SHP77 (cell line): Measurements from ENCODE around the gene CADM1.

Experiments used
- DNase-seq, 2 experiments: peaks; one replicate each; lab custom pipeline; 2025; lab: John Stamatoyannopoulos, UW

CADM1 gene

DNA sequence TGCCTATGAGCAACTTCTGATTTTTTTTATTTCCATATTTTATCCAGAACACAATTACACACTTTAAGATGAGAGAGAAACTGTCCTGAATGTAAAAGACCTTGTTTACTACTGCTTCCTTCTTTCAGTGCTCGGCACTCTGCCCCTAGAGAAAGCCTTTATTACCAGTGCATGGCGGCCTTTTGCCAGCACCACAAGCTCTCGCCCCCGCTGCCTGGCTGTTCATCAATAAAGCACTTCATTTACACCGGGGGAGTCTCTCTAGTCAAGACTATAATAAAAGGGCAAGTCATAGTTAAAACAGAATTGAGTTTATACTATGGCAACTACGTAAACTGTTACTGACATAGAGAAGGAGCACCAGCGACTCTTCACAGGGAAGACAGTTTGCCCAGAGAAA is 259.5 kb downstream of the CADM1 start:
- no peak for DNase-seq

DNA sequence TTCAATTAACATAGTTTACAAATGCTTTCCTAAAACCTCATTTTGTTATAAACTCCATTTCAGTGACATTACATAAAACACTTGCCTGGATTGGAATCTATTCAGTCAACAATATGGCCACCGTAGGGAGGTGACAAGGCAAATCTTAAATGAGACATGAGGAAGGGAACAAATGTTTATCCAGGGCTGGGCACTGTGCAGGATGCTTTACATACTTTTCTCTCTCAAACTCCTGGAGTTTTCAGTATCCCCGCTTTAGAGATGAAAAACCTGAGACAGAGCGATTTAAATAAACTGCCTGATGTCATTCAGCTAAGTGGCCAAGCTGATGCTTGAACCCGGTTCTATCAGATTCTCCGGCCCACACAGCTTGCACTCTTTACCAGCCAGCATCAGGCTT is 259.9 kb downstream of the CADM1 start:
- DNase-seq, result no peak

DNA sequence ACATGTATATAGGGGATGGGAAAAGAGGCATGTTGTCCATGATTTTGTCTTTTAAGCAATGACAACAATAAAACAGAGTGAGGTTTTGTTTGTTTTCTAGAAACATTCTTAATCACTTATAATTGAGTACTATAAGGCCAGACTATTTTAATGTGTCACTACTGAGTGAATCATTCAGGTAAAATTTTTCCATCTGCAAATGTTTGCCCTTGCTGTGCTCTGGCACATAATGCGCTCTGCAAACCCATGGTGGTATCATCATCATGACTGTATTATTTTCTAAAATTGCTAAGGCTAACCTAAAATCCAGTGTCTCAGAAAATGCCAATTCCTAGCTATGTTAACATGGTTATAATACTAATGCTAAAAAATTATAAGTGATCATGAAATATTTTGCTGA is 261.2 kb downstream of the CADM1 start:
- no peak for DNase-seq

DNA sequence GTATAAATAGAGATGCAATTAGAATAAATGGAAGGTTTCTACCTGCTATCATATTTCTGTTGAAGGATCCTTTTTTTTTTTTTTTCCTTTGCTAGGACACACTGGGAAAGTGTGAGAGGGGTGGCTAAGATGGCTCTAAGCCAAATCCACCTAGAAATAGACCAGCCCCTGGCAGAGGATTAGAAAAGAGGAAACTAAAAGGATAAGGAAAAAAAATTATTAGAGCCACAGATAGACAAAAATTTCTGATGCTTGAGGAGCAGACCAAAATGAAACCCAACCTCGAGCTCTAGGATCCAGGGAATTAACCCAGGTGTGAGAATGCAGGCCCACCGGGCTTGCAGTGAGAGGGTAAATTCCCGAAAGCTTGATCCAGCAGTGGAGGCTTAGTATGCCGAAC is 262.3 kb downstream of the CADM1 start:
- DNase-seq, result no peak

DNA sequence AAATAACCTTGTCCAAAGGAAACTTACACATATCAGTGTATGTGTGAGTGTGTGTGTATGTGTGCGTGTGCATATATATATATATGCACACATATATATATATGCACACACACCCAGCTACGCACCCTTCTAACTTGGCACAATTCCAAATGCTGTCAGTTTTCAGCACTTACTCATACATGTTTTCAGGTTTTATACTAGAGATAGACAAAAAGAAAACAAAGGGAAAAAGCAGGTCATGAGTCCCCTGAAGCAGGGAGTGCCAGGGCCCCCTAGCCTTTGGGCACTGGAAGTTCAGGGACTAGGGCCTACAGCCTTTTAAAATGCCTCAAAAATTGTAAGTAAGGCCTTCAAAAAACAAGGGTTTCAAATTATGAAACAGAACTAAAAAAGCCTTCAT is 265.4 kb downstream of the CADM1 start:
- DNase-seq, result no peak

DNA sequence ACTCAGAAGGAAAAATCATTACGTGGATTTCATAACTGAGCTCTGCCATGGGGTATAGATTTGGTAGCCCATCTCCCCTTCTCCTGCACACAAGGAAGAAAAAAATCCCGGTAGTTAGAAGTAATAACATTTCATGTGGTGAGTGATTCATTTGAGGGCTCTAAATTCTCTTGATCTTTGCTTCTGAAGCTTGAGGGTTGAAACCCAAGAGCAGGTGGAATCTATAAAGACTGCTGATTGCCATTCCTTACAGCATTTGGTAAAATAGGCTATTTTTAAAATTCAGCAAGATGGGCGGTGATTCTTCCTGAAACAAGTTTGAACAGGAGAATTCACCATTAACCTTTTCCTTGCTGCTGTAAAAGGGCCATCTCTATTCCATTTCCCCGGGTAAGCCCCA is 266.1 kb downstream of the CADM1 start:
- no peak for DNase-seq

DNA sequence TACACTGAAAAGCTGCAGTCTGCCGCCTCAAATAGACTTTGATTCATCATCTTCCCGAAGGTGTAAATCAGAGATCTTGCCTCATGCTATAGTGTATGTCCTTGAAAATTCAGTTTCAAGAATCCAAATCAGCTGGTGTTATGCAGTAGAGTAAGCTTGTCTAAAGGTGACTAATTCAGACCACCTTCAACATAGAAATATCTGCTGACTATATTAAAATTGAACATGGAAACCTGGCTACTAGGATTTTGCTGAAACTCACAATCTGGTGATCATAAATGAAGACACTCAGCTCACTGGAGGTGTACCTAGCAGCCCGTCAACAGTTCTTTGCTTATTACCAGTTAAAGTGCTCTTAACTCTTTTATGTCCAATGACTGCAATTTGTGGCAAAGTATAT is 266.6 kb downstream of the CADM1 start:
- DNase-seq, result no peak

DNA sequence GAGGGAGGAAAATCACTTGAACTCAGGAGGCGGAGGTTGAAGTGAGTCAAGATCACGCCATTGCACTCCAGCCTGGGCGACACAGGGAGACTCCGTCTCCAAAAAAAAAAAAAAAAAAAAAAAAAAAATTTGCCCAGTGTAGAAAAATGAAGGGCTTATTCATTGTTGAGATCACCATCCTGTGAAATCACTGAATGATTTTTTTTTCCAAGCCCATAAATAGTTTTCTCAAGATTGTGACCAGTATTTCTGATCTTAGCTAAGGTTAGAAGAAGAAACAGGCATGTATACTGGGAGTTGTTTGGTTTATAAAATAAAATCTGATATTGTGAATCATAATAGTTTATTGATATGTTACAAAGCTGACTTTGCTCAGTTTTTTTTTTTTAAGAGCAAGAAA is 269.4 kb downstream of the CADM1 start:
- no peak for DNase-seq

DNA sequence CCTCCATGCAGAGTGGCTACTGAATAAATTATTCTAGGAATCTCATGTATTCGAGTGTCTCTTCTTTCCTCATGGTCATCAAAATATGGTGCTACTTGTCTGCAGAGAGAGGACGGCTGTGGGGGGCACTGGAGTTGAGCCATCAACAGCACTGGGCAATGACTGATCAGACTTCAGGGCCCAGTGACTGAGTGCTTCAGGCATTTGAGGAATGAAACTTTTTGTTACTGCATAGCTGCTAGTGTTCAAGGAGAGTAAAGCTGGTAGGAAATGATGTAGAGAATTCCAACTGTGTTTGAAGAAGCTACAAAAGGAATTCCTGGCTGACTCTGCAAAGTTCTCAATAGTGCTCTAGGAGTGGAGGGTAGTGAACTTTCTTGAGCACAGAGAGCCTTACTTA is 277.7 kb downstream of the CADM1 start:
- no peak for DNase-seq

DNA sequence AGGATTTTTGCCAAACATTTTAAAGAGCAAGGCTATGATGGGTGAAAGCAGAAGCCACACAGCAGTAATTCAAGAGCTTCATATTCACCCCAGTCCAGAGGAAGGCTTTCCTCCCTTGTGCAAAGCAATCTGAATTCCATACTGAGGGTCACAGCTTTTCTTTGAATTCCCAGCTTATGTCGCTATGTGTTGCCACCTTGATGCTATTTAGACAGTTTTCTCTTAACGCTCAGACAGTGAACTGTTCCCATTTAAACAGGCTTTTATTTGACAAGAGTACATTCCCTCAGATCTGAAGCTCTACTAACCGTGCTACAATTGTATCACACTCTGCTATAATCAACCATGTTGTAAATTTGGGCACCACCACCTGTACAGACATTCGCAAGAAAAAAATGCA is 279.7 kb downstream of the CADM1 start:
- DNase-seq, result no peak

DNA sequence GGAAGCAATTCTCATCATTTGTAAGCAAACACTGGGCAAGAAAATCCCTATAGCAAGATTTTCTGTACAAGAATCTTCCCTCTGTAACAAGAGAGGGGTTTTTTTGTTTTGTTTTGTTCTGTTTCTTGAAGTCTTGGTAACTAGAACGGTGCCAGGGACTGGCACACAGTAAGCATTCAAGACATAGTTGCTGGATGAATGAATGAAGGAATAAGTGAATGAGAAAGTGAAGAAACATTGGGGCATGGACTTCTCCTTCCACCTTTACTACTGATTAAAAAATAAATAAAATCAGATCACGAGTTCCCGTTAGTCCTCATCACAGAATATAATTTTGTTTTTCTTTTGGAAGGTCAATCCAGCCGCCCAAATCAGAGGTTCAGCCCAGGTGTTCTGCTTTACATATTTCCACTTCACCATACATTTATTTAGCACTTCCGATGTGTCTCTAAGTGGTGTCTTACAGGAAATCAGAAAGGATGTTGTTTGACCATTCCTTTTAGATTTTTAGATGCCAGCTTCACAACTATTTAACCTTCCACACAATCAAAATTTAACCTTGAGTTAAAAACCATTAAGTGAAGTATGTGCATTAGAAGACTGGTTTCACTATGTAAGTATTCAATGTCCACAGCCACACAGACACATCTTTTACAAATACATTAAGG is 281.2 kb downstream of the CADM1 start:
- no peak for DNase-seq

DNA sequence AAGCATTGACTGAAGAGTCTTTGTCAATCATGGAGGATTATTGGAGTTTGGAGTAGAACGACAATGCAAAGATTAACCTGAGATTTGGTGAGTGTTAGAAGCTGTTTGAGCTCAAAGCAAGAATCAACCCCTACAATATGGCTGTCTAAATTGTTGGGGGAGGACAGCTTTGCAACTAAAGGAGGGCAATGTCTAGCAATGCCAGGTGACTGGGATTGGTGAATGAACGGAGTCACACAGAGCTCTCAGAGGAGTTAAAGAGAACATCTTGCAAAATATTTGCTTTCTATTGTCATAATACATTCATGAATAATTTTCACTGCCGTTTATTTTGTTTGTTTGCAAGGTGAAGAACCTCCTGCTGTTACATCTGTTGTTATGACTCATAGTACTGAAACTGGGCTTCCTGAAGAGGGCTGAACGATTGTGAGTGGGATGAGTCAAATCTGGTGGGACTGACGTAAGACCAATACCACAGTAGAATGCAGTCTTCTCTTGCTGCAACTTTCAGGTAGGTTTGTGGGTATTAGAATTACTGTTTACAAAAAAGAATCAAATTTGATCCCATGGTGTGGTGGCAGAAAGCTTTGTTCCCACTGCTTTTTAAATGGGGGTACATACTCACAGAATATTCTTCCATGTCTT is 281.9 kb downstream of the CADM1 start:
- peak; percentile 75 to 85 for DNase-seq

DNA sequence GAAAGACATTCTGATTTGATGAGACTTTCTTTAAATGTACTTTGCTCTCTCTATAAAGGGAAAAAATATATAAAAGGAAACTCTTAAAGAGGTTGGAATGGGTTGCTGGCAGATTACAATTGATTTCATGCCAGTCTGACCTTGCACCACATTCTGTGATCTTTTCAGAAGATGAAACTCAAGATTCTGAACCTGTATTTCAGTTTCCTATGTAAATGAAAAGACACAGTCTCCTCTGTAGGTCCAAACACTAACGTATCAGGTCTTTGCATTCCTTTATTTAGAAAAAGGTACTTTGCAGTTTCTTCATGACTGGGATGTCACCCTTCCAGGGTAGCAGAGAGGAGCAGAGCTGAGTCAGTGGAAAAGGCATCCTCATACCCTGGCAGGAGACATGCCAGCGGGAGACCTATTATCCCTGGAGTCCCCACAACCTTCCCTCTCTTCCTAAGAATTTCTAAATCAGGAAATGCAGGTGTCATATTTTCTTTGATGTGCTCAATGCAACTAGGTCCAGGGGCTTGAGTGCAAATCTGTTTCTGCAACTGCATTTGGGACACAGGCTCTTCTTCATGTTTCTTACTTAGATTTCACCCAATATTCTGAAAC is 282.6 kb downstream of the CADM1 start:
- no peak for DNase-seq

DNA sequence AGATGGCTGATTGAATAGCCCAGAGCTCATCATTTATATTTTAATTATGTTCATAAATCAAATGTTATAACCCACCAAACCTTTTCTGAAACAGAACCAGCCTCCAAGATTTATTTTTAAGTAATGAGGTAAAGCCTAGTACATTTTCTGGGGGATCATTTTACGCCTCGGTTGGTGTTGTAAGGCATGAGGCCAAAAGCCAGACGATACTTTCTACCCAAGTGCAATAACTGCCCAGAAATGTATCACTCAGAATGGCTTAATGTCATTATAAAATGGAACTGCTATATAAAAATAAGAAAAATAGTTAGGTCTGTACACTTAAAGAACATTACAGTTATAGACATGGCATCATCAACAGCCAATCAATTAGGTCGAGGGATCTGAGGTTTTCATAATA is 283.3 kb downstream of the CADM1 start:
- DNase-seq, result no peak

DNA sequence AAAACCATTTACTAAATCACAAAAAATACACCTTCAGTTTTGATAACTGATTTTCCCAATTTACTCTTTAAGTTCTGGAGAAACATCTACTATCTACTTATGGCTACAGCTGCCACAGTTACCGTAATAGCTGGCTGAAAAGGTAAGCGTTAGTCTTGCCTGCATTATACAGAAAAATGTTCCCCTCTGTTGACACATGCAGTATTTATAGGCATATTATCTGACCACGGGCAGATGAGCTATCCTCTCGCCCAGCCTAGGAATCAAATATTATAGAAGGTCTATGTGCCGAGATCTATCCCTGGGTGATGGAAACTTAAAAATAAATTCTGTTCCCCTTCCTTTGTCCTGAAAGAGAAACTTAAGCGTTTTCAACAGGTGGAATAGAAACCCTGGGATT is 283.8 kb downstream of the CADM1 start:
- peak in 1 of 2 experiments; percentile 30 for DNase-seq

DNA sequence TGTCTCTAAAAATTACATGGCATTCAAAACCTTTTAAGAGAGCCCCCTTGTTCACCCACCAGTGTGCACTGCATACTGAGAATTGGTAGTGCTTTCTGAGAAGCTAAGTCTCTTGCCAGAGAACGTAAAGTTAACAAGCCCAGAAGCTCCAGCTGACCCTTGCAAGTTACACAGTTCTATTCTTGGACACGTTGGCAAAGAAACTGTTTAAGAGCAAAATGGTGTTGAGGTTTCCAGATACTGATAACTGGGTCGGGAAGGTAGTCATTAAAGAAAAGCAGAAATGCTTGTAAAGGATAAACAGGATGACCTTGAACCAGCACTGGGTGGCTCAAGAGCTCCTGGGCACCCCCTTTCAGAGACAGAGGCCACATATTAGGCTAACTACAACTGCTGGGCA is 284.8 kb downstream of the CADM1 start:
- no peak for DNase-seq

DNA sequence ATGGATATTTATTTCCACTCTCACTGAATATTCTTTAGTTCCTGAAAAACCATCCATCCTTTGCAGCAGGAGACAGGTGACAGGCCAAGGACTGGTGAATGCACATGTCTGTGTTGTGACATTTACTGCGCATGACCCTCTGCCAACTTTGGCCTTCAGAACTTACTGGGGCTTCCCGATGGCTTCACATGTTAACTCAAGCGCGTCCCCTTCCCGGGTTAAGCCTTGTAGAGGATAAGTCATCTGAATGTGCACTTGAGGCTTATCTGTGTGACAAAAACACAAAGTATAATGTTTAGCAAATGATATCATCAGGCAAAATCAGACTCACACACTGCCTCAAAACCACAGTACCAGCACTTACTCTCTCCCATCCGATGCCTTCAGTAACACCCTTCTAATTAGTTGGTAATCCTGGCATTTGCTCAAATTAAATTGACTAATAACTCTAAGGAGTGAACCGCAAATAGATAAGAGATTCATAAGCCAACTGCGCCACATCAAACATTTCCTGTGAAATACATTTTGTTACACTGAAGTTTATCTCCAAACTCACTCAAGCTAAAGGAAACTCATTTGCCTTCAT is 286.4 kb downstream of the CADM1 start:
- no peak for DNase-seq

DNA sequence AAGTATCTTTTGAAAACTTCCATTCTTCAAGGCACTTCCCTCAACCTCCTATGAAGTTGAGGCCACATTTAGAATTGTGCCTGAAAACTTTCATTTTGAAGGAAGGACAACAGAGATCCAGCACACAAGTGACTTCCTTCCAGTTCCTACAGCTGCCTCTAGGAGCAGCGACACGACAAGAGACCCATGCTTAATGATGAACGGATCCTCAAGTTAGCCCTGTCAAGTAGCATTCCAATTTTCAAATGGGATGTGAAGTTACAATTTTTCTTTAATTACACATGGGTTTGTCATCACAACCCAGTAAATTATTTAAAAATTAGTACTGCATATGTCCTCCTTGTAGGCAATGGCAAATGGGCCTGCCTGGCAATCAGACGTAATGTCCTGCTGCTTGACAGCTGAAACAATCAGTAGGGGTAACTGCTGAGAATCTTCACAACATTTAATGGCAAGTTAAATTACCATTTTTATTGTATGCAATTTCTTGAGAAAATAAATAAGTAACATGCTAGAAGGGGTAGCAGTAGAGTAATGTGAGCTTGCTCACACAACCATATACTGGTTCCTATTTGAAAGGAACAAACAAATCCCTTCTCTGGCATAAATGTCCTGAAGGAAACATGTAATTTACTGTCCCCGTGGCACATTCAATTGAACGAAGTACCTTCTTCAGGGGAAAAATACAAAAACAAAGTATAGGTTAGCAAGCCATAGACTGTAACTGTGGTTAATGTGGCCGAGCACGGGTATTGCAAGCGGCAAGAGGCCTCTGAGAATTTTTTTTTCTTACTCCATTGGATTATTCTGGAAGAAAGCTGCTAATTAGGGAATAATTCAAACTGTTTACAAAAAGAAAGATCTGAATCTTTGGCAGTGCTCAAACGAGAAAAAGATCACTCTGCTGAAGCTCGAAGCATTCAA is 288.3 kb downstream of the CADM1 start:
- peak; percentile 2 to 17 for DNase-seq

DNA sequence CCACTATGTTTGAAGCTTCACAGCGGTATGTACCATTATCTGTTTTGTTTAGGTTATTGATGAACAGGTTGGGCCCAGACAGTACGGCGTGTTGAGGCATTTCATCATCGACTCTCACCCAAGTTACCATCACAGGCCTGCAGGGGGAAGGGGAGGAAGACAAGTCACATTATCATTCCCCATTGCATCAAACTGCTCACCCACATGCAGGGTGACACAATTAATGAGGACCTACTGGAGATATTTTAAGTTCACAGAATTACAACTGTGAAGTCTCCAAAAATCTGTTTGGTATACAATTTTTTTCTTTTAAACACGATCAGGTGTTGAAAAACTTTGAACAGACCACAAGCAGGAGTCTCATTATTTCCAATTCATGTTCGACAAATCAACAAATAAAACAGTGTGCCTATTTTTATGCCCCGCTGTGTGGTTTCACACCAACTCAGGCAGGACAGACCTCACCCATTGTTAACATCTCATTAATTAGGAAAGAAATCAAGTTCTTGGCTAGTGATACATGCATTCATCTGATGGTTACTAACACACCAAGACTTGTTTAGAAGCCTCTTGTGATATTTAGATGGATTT is 289.5 kb downstream of the CADM1 start:
- DNase-seq, result no peak

DNA sequence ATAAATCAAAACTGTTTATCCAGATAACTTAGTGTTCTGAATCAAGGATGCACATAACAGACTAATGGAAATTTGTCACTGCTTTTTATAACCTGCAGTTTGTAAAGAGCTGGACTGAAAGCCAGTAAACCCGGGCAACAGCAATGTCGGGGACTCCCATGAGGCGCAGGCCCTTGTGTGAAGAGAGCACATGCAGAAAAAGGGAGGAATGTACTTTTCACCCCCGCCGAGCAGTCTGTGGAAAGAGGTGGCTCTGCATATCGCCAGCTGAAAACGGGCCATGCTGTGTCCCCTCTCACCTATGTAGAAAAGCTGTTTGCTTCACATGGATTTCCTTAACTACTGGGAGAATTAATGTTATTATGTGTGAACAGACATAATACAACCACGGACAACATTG is 291.2 kb downstream of the CADM1 start:
- DNase-seq, result no peak

DNA sequence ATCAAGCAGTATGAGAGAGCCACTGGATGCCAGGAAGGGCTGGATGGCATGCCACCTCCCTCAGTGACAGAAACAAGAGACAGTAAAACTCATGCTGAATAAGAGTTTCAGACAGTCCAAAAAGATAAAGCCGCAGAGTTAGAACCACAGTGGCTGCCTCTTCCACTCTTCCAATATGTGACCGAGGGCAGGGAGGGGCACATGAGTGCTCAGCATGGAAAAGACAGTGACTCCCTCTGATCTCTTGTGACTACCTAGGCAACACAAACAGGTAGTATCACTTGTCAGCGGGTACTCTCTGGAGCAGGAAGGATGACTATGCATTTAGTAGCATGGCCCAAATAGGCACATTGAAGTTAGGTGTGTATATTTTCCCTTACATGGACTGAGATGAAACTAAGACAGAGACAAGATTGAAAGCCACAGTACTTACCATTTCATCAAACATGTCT is 295.4 kb downstream of the CADM1 start:
- DNase-seq, result no peak

DNA sequence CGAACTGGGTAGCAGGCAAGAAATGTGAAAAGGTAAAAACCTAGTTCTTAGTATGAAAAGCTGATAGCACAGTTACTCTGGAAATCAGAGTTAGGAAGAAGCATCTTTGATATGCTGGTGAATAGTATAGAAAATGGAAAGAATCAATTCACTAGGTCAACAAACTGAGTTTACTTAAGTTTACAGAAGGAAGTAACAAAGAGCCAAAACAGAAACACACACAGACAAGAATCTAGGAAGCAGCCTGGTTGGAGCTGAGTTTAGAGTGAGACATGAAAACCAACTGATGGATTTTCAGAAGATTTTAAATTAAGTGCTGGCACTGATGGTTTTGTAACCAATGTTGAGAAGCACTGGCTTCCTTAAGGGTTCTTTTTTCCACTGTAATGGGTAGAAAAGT is 296.3 kb downstream of the CADM1 start:
- DNase-seq, result no peak
